Measurements from ENCODE around the gene SELENOV. TPM values are rescaled to one million over a fixed set of nuclear protein-coding genes. Genes with fewer than 3 reads are reported as not detected.

The SELENOV gene
- total and polyA plus RNA-seq, 2 donors (not counting 1 experiment from before 2014, with no cell fraction given): not detected

DNA sequence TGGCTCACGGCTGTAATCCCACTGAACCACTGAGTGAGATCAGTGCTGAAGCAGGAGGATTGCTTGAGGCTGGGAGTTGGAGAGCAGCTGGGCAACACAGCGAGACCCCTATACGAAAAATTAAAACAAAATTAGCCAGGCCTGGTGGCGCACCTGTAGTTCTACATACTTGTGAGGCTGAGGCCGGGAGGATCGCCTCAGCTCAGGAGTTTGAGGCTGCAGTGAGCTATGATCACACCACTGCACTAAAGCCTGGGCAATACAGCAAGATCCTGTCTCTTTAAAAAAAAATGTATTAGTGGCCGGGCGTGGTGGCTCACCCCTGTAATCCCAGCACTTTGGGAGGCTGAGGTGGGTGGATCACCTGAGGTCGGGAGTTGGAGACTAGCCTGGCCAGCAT lies 6.3 kb upstream of the SELENOV start:
- no peak for DNase-seq (ENCODE audit: low read depth in 2 of 2)
- Histone ChIP-seq H3K4me2 (ENCODE audit: extremely low read depth, insufficient read depth, low read length) (no peak overlapping the region), H3K9ac (ENCODE audit: insufficient read depth, low read length) (no peak overlapping the region), H3K4me3 (replicated peaks in 1 of 4; ENCODE audit: control extremely low read depth in 1 of 4, insufficient read depth in 1 of 4, low read depth in 3 of 4, low read length in 4 of 4) (no peak overlapping the region), H3K79me2 (ENCODE audit: control insufficient read depth, insufficient read depth, low read length) (no peaks in the 10 kb centered on the region), H2AFZ (ENCODE audit: low read length) (no peak overlapping the region), H3K4me1 (ENCODE audit: control insufficient read depth, extremely low read depth, insufficient read depth, low read length) (no peaks in the 10 kb centered on the region), H3K9me3 (ENCODE audit: control insufficient read depth, insufficient read depth, low read depth, low read length) (no peaks in the 10 kb centered on the region), H3K36me3 (ENCODE audit: control insufficient read depth, insufficient read depth, low read length) (no peaks in the 10 kb centered on the region), H3K27me3 (ENCODE audit: control insufficient read depth, insufficient read depth, low read length) (peaks cover 30% of the 10 kb centered on the region), H4K20me1 (ENCODE audit: control insufficient read depth, extremely low read depth, insufficient read depth, low read length) (no peaks in the 10 kb centered on the region), H3K27ac (ENCODE audit: insufficient read depth, low read length) (no peak overlapping the region)
- TF ChIP-seq CTCF (conservative IDR thresholded peaks at IDR 0.05 in 1 of 2, IDR thresholded peaks at IDR 0.05 in 1 of 2; ENCODE audit: low read depth in 1 of 2, low read length in 2 of 2): no peak

DNA sequence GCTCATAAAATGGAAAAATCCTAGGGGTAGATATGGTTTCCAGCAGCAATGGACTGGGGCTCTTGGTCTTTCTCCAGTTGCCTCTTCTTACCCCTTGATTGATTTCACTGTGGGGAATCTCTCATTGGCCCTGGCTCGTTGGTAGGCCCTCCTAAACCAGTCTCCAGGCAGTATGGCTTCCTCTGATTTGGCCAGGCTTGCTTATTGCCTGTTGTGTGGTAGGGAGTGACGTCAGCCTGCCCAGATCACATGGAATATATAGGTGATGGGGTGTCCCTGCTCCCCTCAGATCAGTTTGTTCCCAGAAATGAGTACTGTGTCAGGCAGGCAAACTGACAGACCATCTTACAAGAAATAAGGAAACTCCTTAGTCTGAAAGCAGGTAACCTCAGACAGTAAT lies 5.7 kb upstream of the SELENOV start:
- Histone ChIP-seq H4K20me1 (ENCODE audit: control insufficient read depth, extremely low read depth, insufficient read depth, low read length) (no peaks in the 10 kb centered on the region), H3K4me3 (replicated peaks in 1 of 4; ENCODE audit: control extremely low read depth in 1 of 4, insufficient read depth in 1 of 4, low read depth in 3 of 4, low read length in 4 of 4) (no peak overlapping the region), H3K27me3 (ENCODE audit: control insufficient read depth, insufficient read depth, low read length) (peaks cover 34% of the 10 kb centered on the region), H3K4me1 (ENCODE audit: control insufficient read depth, extremely low read depth, insufficient read depth, low read length) (no peaks in the 10 kb centered on the region), H3K36me3 (ENCODE audit: control insufficient read depth, insufficient read depth, low read length) (no peaks in the 10 kb centered on the region), H3K27ac (ENCODE audit: insufficient read depth, low read length) (no peak overlapping the region), H2AFZ (ENCODE audit: low read length) (no peak overlapping the region), H3K79me2 (ENCODE audit: control insufficient read depth, insufficient read depth, low read length) (no peaks in the 10 kb centered on the region), H3K9ac (ENCODE audit: insufficient read depth, low read length) (no peak overlapping the region), H3K4me2 (ENCODE audit: extremely low read depth, insufficient read depth, low read length) (no peak overlapping the region), H3K9me3 (ENCODE audit: control insufficient read depth, insufficient read depth, low read depth, low read length) (no peaks in the 10 kb centered on the region)
- TF ChIP-seq CTCF (conservative IDR thresholded peaks at IDR 0.05 in 1 of 2, IDR thresholded peaks at IDR 0.05 in 1 of 2; ENCODE audit: low read depth in 1 of 2, low read length in 2 of 2) (no peak), EZH2 (IDR thresholded peaks at IDR 0.05; ENCODE audit: low read length, missing control alignments) (no peak)
- no peak for DNase-seq (ENCODE audit: low read depth in 2 of 2)

- no peaks in the 10 kb centered on the region for H3K36me3 ChIP-seq (ENCODE audit: control insufficient read depth, insufficient read depth, low read length)
- H3K27me3 ChIP-seq (ENCODE audit: control insufficient read depth, insufficient read depth, low read length): peaks cover 46% of the 10 kb centered on the region
- DNase-seq (ENCODE audit: low read depth in 2 of 2): no peak
- no peak overlapping the region for H3K4me3 ChIP-seq (replicated peaks in 1 of 4; ENCODE audit: control extremely low read depth in 1 of 4, insufficient read depth in 1 of 4, low read depth in 3 of 4, low read length in 4 of 4)
- TF ChIP-seq EZH2 (IDR thresholded peaks at IDR 0.05; ENCODE audit: low read length, missing control alignments): no peak
- TF ChIP-seq CTCF (conservative IDR thresholded peaks at IDR 0.05 in 1 of 2, IDR thresholded peaks at IDR 0.05 in 1 of 2; ENCODE audit: low read depth in 1 of 2, low read length in 2 of 2): no peak
- no peak overlapping the region for H3K9ac ChIP-seq (ENCODE audit: insufficient read depth, low read length)
- H3K4me1 ChIP-seq (ENCODE audit: control insufficient read depth, extremely low read depth, insufficient read depth, low read length): no peaks in the 10 kb centered on the region
- H4K20me1 ChIP-seq (ENCODE audit: control insufficient read depth, extremely low read depth, insufficient read depth, low read length): no peaks in the 10 kb centered on the region
- H3K79me2 ChIP-seq (ENCODE audit: control insufficient read depth, insufficient read depth, low read length): no peaks in the 10 kb centered on the region
- H3K27ac ChIP-seq (ENCODE audit: insufficient read depth, low read length): no peak overlapping the region
- no peak overlapping the region for H3K4me2 ChIP-seq (ENCODE audit: extremely low read depth, insufficient read depth, low read length)
- H2AFZ ChIP-seq (ENCODE audit: low read length): no peak overlapping the region
- no peaks in the 10 kb centered on the region for H3K9me3 ChIP-seq (ENCODE audit: control insufficient read depth, insufficient read depth, low read depth, low read length)
Observed at GRCh38 chr19:39512988-39513387, 2.0 kb upstream of the SELENOV start.

Measured in fibroblast of lung (primary cell).